Suppressor macrophage treated with lipopolysaccharide for 4 hours (primary cell): ENCODE data around the gene FAM83F.
"Not testable (repeated sequence)": the region's sequence is repeated elsewhere in the genome, so short reads cannot be mapped to it uniquely, and the experiment has no call there.

Source experiments
- DNase-seq: peaks from one replicate; pipeline ENCODE4 v3.0.0-alpha.2; 2020

FAM83F gene

DNA sequence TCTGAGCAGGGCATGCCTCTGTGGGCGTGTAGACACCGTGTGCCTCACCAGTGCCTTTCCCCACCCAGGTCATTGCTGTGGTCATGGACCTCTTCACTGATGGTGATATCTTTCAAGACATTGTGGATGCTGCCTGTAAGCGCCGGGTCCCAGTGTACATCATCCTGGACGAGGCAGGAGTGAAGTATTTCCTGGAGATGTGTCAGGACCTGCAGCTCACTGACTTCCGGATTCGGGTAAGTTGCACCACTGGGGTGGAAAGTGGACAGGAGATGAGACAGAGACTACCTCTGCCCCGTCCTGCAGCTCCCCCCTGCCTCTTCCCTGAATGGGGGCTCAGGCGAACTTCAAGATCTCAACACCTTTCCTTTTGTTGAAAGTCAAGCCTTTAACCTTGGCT lies 24.3 kb downstream of the FAM83F start:
- no peak for DNase-seq

DNA sequence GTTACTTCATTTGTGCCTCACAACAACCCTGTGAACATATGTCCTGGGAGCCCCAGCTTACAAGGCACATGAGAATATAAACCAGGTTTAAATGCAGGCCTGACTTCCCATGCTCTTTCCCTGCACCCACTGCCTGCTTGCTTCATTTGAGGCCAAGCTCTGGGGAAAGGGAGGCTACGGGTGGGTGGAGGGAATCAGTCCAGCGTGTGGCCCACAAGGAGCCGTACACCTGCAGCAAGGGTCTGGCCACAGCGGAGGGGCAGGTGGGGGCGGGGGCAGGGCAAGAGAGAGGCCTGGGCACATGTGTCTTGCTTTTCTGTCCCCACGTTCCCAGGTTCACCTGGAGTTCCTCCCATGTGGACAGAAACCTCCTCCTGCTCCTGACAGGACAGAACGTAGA lies 26.2 kb downstream of the FAM83F start:
- no peak for DNase-seq

GRCh38 chr22:40021401-40022000 lies 26.7 kb downstream of the FAM83F start:
- DNase-seq, result no peak

DNA sequence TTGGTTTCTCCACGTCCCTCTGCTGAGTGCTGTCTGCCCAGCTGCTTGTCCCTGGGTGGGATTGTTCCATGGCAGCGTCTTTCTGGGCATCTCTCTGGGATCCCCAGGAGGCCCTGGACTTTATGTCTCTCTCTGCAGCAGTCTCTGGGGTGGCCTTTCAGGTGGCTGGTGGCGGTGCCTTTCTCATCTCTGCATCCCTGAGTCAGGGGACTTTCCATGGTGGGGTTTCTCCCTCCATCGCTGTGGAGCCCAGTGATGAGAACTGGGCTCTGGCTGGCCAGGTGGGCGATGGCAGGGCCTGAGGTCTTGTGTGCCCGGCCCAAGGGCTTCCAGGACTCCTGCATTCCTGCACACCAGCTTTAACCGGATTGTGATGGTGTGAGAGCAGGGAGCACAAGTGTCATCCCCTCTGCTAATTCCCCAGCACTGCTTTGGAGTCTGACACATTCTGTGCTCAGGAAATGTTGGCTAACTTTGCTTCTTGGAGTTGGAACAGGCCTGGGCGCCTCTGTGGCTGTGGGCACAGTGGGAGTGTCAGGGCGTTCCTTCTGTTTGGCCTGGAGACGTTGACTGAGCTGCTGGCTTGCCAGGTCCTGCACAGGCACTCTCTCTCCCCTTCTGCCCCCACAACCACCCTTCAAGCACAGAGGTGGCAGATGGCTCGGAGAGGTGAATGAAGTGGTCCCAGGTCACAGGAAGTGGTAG lies 27.9 kb downstream of the FAM83F start:
- no peak for DNase-seq

GRCh38 chr22:40023341-40023841 lies 28.6 kb downstream of the FAM83F start:
- DNase-seq, result no peak

GRCh38 chr22:40024201-40025061 lies 29.7 kb downstream of the FAM83F start:
- DNase-seq, result peak; percentile 82

DNA sequence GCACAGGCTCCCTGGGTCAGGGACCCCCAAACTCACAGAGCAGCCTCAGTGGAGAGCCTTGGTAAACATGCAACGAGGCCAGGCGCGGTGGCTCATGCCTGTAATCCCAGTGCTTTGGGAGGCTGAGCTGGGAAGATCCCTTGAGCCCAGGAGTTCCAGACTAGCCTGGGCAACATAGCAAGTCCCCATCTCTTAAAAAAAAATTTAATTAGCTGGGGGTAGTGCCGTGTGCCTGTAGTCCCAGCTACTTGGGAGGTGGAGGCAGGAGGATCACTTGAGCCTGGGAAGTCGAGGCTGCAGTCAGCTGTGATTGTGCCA lies 30.3 kb downstream of the FAM83F start:
- DNase-seq, result not testable (repeated sequence)

GRCh38 chr22:40025856-40026255 lies 31.1 kb downstream of the FAM83F start:
- DNase-seq, result no peak

GRCh38 chr22:40026641-40027040 lies 31.9 kb downstream of the FAM83F start:
- DNase-seq, result no peak

DNA sequence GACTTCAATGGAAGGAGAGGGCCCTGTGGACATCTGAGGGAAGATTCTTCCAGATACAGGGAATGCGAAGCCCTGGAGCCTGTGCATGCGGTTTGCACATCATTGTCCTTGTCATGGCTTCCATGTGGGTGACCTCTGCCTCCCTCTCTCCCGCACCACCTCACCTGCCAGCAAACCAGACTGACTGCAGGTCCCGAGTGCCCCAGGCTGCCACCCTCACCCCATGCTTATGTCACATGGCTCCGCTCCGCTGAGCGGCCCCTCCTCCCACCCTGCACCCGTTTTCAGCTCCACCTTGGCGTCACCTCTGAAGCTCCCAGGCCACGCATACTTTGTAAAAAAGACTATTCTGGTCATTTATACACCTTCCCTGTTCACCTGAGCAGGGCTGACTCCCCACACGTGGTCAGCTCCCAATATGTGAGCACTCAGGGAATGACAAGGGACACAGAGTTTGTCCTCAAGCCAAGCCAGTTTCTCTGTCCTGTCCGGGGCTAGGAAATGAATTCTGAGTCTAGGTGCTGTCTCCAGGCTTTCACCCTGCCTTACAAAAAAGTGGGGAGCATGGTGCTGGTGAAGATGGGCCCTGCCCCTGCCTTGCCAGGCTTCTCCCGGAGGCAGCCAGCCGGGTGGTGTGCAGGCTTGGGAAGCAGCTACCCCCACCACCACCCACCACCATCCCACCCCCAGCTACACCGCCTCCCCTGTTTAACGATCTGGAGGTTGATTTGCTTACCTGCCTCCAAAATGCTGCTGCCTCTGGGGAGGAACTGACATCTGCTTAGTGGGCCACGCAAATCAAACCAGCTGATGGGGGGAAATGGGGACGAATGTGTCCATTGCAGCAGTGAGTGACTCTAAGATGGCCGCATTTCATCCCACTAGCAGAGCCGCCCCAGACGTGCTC lies 32.7 kb downstream of the FAM83F start:
- no peak for DNase-seq

DNA sequence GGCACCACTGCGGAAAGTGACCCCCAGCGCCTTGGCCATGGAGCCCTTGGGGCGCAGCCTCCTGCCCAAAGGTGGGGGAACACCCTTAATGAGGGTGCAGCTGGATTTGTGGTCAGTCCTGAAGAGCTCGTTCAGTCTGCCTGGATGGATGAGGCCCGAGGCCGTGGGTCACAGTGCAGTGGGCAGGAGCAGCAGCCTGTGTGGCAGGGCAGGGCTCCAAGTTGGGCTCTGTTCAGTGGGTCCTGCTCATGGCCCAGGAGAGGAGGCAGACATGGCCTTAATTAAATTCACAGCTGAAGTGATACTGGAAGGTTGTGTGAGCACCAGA lies 33.3 kb downstream of the FAM83F start:
- no peak for DNase-seq

DNA sequence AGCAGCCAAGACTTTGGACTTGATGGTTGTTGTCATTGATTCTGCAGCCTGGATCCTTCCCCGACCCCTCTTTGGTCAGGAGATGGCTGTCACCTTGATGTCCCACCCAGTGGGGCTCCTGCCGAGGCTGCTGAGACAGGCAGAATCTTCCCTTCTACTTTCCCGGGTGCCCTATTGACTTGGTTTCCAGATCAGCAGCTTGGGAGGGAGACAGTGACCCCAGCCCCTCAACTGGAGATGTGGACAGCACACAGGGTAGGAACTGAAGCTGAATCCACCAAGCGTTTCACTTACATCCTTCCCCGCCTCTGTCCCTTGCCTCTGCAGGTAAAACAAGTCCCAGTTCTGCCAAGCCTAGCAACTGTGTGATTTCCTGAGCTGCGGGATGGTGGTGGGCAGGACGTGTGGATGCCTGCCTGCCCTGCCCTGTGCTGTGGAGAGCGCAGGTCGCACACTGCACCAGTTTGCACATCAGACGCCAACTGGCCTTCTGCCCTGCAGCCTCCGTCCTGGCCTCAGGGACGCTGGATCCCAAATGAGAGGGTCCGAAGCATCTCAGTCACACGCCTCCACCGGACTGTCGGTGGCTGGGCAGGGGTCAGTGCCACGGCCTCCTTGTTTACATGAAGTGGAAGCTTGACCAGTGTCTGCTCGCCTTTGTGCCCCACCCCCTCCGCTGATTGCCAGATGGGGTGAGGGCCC lies 34.6 kb downstream of the FAM83F start:
- DNase-seq, result no peak

DNA sequence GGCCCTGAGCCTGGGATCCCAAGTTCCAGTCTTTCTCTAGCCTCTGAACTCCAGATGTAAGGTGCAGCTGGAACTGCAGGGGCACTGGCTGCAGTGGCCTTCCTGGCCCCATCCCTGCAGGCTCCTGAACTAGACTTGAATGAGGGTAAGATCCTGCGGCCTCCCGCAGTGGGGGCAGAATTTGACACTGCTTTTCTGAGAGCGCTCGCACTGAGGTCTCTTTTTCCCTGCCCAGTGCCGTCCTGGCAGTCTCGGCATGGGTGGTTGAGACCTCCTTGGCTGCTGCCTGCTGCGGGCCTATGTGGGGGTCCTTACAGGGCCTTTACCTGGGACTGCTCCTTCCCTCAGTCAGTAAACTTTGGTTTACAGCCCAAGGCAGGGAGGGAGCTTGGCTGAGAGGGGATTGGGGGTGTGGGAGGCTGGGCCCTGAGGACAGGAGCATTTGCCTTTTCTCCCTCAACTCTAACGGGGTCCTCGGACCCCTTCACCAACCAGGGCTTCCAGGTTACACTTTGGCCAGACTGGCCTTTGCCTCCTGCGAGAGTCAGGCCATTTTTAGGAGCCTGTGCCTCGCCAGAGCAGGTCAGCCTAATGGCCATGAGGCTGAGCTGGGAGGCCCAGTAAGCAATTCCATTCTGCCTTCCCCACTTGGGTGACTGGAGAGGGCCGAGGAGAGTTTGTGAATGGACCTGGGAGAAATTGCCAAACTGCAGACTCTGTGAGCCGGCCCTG lies 35.4 kb downstream of the FAM83F start:
- no peak for DNase-seq

- no peak for DNase-seq
Measured at GRCh38 chr22:40030758-40031095, 36.0 kb downstream of the FAM83F start.

DNA sequence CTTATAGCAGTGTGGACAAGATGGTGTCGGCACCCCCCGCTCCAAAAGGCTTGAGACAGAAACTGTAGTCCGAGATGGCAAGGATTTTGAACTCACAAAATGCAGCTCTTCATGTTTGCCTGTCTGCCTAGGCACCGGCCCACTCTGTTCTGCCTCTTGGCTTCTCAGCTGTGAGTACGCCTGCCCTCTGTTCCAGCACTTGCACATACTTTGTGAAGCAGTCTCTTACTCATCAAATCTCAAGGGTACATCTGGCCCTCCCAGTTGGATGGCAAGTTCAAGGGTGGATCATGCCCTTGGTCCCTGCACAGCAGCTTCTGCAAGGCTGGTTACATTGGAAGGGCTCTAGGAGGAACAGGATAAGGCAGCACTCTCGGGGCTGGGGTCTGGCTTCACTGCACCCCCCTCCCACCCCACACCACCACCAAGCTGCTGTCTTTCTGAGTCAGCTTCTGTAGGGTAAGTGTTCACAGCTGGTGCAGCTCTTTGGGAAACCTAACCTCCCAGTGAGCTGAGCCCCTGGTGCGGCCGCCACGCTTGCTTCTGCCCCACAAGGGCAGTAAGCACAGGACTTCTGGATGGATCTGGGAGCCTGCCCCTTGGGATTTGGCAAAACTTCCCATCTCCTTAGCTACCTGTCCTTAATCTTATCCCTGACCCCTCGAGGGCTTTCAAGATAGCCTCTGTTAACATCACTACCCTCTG lies 37.2 kb downstream of the FAM83F start:
- DNase-seq, result no peak

DNA sequence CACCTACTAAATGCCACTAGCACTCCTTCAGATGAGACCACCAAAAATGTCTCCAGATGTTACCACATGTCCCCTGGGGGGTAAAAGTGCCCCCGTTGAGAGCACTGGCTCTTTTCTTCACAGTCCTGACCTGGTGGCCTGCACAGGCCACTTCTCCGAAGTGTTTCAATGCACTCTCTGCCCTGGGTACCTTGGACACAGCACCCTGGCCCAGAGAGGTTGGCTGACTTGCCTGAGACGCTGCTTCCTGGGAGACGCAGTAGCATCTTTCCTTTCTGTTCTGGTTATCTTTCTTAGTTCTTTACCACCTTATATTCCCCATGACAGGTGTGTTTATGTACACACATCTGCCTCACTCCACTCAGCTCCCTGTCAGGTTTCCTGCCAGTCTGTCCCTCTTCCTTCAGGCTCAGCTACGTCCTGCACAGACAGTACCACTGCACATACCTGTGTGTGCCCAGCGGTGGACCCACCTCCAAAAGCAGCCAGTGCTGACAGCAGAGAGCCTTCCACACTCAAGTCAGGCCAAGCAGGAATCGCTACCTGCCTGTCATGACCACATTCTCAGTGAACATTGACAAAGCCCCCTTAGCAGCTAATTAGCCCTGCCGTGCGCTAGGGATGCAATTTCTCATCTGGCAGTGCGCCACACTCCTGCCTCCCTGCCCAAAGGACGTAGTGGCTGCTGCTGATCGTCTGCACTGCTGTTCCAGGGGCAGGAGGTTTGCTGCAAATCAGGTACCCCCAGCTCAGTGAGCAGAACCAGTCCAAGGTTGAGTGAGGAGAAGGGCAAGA lies 39.0 kb downstream of the FAM83F start:
- DNase-seq, result no peak

GRCh38 chr22:40035351-40035750 lies 40.6 kb downstream of the FAM83F start:
- no peak for DNase-seq

- DNase-seq, result no peak
Measured at GRCh38 chr22:40036126-40036525, 41.4 kb downstream of the FAM83F start.

DNA sequence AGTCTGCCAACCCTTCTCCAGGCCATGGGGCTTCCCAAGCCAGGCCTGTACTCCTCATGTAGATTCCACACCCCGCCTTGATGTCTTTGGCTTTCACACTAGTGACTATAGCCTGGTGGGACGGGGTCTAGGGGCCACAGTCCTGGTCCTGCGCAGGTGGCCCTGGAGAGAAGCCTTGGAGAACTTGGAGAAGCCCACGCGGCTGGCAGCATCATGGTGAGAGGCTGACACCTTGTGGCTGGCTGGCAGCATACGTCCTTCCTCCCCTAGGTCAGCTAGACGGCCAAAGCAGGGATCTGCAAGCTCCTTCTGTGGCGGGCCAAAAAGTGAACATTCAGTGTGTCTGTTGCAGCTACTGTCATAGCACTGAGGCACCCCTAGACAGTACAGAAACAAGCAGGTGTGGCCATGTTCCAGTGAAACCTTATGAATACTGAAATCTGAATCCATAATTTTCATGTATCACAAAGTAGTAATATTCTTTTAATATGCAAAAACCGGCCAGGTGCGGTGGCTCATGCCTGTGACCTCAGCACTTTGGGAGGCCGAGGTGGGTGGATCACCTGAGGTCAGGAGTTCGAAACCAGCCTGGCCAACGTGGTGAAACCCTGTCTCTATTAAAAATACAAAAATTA lies 42.0 kb downstream of the FAM83F start:
- peak; percentile 70 for DNase-seq

- DNase-seq, result no peak
Measured at GRCh38 chr22:40037320-40037719, 42.6 kb downstream of the FAM83F start.
